Neural crest cell (in vitro differentiated cells): ENCODE data around the gene ACER3. TPM values are rescaled to one million over a fixed set of nuclear protein-coding genes. Genes with fewer than 3 reads are reported as not detected.

Source experiments
- DNase-seq: peaks from one replicate; pipeline ENCODE4 v3.0.0; 2021; ENCODE audit warnings: low read depth, mixed read lengths, low spot score
- H3K27ac Mint-ChIP-seq: one replicate; pipeline ENCODE4 v1.8.0; 2021; ENCODE audit warnings: mild to moderate bottlenecking, mixed read lengths; ENCODE audit not compliant: unreplicated experiment
- H3K27me3 Mint-ChIP-seq: 2 replicates; pipeline ENCODE4 v1.8.0; 2021; ENCODE audit warnings: low read depth, mild to moderate bottlenecking, mixed read lengths
- H3K36me3 Mint-ChIP-seq: 2 replicates; pipeline ENCODE4 v1.8.0; 2021; ENCODE audit warnings: low read depth, mild to moderate bottlenecking, mixed read lengths
- H3K4me1 Mint-ChIP-seq: 2 replicates; pipeline ENCODE4 v1.8.0; 2021; ENCODE audit warnings: mixed read lengths
- H3K4me3 Mint-ChIP-seq: one replicate; pipeline ENCODE4 v1.8.0; 2021; ENCODE audit warnings: mild to moderate bottlenecking, mixed read lengths
- H3K9me3 Mint-ChIP-seq: 2 replicates; pipeline ENCODE4 v1.8.0; 2021; ENCODE audit warnings: mixed read lengths
- total RNA-seq: library from RNA; stranded (reverse); gene quantifications from 2 replicates; pipeline ENCODE4 v1.2.1, GENCODE V29; 2021
- TF ChIP-seq, protein P1 (sequence below): fragments of 200-600 bp; sonication (generic); conservative IDR thresholded peaks from 2 replicates; pipeline ENCODE4 v1.5.0; 2021; ENCODE audit warnings: antibody characterized with exemption, mild to moderate bottlenecking

The ACER3 gene
- total RNA-seq, 1 donor from 2014 or later = 19.0 TPM

DNA sequence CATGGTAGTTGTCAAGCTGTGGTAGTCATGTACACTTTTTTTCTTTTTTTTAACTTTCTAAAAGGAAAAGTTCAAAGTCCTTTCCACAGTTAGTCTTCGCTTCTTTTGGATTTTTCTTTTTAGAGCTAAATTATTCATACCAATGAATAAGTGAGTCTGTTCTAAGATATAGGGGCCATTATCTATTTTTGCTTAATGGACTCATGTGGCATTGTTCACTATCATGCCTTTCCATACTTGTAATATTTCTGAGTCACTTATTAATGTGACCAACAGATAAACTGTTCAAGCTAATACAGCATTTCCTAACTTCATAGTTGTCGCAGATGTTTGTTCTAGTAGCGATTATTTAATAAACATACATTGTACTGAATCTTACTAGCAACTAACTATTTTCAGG, 165.5 kb downstream of the ACER3 start:
- Mint-ChIP-seq H3K4me1 (no peaks in the 10 kb centered on the region), H3K9me3 (no peaks in the 10 kb centered on the region), H3K36me3 (no peaks in the 10 kb centered on the region), H3K27me3 (peaks cover 13% of the 10 kb centered on the region), H3K4me3 (no peak overlapping the region), H3K27ac (no peak overlapping the region)
- TF ChIP-seq, protein P1, sequence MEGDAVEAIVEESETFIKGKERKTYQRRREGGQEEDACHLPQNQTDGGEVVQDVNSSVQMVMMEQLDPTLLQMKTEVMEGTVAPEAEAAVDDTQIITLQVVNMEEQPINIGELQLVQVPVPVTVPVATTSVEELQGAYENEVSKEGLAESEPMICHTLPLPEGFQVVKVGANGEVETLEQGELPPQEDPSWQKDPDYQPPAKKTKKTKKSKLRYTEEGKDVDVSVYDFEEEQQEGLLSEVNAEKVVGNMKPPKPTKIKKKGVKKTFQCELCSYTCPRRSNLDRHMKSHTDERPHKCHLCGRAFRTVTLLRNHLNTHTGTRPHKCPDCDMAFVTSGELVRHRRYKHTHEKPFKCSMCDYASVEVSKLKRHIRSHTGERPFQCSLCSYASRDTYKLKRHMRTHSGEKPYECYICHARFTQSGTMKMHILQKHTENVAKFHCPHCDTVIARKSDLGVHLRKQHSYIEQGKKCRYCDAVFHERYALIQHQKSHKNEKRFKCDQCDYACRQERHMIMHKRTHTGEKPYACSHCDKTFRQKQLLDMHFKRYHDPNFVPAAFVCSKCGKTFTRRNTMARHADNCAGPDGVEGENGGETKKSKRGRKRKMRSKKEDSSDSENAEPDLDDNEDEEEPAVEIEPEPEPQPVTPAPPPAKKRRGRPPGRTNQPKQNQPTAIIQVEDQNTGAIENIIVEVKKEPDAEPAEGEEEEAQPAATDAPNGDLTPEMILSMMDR = no peak
- DNase-seq = no peak

DNA sequence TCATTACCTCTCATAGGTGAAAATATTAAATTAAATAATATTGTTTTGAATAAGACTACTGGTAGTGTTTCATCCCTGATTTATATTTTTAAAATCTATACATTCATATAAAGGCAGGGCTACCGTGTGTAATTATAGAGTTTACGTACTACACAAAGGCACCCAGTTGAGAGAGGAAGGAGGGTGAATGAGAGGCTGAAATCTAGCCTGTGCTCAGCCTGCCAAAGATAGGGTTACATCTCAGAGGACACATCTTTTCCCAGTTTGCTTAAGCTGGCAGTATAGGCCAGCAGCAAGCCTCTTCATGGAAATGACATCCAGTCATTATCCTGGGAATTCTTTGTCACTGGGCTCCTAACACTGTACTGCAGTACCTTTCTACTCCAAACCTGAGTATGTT, 166.0 kb downstream of the ACER3 start:
- TF ChIP-seq, protein P1 = no peak
- H3K4me1 Mint-ChIP-seq = no peaks in the 10 kb centered on the region
- no peaks in the 10 kb centered on the region for H3K36me3 Mint-ChIP-seq
- no peak for DNase-seq
- no peak overlapping the region for H3K27ac Mint-ChIP-seq
- H3K4me3 Mint-ChIP-seq = no peak overlapping the region
- peaks cover 17% of the 10 kb centered on the region for H3K27me3 Mint-ChIP-seq
- no peaks in the 10 kb centered on the region for H3K9me3 Mint-ChIP-seq

DNA sequence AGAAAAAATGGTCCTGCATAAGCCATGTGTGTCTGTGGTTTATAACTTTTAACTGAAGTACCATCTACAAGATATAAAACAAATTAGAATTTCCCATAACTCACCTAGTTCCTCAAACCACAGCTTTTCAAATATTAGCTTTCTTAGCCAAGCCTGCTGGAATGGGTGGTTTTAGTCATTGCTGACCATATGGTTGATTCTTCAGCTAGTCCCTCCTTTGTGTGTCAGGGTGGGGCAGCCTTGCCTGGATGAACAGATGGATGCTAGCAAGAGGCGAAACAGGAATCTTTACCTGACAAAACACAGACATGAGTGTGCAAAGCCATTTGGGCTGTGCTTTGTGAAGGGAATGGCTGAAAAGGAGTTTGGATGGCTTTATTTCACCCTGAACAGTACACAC, 166.6 kb downstream of the ACER3 start:
- no peaks in the 10 kb centered on the region for H3K9me3 Mint-ChIP-seq
- H3K27ac Mint-ChIP-seq = no peak overlapping the region
- peaks cover 17% of the 10 kb centered on the region for H3K27me3 Mint-ChIP-seq
- H3K4me3 Mint-ChIP-seq = no peak overlapping the region
- no peak for DNase-seq
- TF ChIP-seq, protein P1 = no peak
- no peaks in the 10 kb centered on the region for H3K4me1 Mint-ChIP-seq
- no peaks in the 10 kb centered on the region for H3K36me3 Mint-ChIP-seq

DNA sequence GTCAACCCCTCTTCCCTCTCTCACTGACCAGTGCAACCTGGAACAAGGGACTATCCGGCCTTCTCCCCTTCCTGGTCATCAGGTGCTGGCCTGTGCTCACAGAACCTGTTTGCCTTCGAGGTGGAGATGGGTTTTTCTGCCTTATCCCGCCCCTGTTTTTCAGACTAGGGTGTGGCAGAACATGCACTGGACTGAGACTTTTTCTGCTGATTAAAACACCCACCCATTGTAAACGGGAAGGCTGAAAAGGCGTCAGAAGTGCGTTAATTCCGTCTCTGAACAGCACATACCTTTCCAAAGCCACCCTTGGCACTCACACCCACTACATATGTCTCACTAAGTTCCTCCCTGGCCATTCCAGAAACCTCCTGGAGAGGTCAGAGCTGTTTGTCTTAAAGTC, 169.1 kb downstream of the ACER3 start:
- H3K9me3 Mint-ChIP-seq = no peaks in the 10 kb centered on the region
- H3K4me3 Mint-ChIP-seq = no peak overlapping the region
- no peak for DNase-seq
- H3K27ac Mint-ChIP-seq = no peak overlapping the region
- H3K36me3 Mint-ChIP-seq = no peaks in the 10 kb centered on the region
- no peaks in the 10 kb centered on the region for H3K4me1 Mint-ChIP-seq
- H3K27me3 Mint-ChIP-seq = peaks cover 17% of the 10 kb centered on the region
- TF ChIP-seq, protein P1 = no peak

DNA sequence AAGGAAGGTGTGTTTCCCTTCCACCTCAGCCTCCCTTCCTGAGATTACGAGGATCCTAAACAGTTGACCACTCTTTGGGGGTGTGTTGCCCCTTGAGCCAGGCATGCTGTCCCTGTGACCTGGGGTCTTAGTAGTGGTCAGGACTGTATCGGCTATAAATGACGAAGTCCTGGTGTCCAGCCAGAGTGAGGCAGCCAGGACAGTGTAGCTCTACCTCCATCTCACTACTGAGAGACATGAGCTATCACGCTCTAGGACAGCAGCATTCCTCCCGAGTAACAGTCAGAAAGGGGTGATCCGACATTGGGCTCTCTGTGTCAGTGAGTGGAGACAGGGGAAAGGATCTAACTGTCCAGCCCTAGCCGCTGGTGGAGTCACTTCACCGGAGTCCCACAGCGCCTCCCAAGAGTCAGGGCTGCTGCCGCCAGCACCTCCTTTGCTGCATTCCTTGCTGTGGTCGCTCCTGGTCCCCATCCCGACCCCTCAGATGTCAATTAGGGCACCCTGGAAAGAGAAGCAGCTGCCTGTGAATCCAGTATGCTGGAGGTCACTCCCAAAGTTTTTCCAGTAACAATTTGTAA, 170.2 kb downstream of the ACER3 start:
- Mint-ChIP-seq H3K4me3 (no peak overlapping the region), H3K4me1 (no peaks in the 10 kb centered on the region), H3K27ac (no peak overlapping the region), H3K36me3 (no peaks in the 10 kb centered on the region), H3K27me3 (peaks cover 27% of the 10 kb centered on the region), H3K9me3 (no peaks in the 10 kb centered on the region)
- DNase-seq = no peak
- TF ChIP-seq, protein P1 = no peak
